Ureter (tissue), 1 donor: ENCODE results near the gene ATP8B3. TPM values are rescaled to one million over a fixed set of nuclear protein-coding genes. Genes with fewer than 3 reads are reported as not detected.
"Not testable (repeated sequence)": the region's sequence is repeated elsewhere in the genome, so short reads cannot be mapped to it uniquely, and the experiment has no call there.

Experiments used
- DNase-seq: peaks from one replicate; pipeline ENCODE4 v3.0.0-alpha.2; 2020; ENCODE audit warnings: low spot score
- total RNA-seq: library from RNA; stranded (reverse); gene quantifications from one replicate; pipeline ENCODE4 v1.2.4, GENCODE V29; 2023
- donor health status: DM: yes; HTN: yes; CAD: no.

ATP8B3 gene
- total RNA-seq, 1 donor from 2014 or later: 1.3 TPM

GRCh38 chr19:1769645-1769985 is 42.5 kb downstream of the ATP8B3 start:
- no peak for DNase-seq

DNA sequence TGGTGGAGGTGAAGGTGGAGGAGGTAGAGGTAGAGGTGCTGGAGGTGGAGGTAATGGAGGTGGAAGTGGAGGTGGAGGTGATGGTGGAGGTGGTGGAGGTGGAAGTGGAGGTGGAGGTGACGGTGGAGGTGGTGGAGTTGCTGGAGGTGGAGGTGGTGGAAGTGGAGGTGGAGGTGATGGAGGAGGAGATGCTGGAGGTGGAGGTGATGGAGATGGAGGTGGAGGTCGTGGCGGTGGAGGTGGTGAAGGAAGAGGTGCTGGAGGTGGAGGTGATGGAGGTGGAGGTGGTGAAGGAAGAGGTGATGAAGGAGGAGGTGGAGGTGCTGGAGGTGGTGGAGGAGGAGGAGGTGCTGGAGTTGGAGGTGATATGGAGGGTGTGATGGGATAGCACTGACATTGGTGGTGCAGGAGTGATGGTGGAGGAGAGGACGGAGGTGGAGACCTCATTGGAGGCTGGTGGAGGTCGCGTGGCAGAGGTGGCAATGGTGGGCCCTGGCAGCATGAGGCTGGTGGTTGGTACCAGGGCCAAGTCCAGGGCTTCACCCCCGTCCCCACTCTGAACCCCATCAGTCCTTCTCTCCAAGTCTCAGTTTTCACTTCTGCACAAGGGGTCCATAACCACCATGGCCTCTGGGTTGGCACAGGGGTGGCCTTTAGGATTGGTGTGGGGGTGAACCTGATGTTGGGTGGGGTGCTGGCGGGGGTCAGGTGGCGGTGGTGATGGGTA is 43.0 kb downstream of the ATP8B3 start:
- DNase-seq: no peak

DNA sequence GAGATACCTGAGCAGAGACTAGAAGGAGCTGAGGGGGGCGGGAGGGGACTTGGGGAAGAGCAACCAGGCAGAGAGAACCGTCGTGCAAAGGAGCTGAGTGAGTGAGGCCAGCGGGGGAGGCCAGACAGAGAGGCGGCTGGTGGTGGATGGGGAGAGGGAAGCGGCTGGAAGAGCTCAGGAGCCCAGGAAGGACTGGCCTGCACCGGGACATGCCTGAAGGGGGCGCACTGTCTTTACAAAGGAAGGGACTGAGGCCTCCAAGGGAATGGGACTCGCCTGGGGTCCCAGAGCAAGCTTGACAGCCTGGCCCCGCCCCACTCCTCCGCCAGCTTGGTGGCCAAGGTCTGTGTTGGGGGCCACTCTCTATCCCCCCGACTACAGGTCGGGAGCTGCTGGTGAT is 43.8 kb downstream of the ATP8B3 start:
- no peak for DNase-seq

GRCh38 chr19:1767464-1767933 is 44.6 kb downstream of the ATP8B3 start:
- DNase-seq: no peak

DNA sequence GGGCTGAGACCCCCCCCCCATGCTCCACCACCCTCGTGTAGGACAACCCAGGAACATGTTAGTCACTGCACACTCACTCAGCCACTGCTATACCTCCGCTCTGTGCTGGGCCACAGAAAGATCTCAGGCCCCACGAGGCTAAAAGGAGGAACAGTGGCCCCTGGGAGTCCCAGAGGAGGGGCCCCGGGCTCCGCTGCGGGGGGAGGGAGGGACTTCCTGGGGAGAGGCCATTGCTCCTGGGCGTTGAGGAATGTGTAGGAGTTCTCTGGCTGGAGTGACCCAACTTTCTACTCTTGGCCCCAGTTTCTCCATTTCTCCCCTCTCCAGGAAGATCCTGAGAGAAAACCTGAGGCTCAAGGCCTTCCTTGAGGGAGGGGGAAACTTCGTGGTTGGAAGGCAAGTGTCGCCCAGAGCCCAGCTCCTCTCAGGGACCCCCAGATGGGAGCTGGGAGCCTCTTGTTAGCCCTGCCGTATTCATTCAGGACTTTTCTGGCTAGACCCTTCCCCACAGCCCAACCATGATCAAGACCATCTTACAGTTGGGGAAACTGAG is 45.2 kb downstream of the ATP8B3 start:
- no peak for DNase-seq

GRCh38 chr19:1765904-1766799 is 45.9 kb downstream of the ATP8B3 start:
- DNase-seq: no peak

GRCh38 chr19:1765232-1765903 is 46.7 kb downstream of the ATP8B3 start:
- DNase-seq: no peak

GRCh38 chr19:1764729-1765128 is 47.3 kb downstream of the ATP8B3 start:
- no peak for DNase-seq

- DNase-seq: no peak
Measured at GRCh38 chr19:1763648-1764639, 48.1 kb downstream of the ATP8B3 start.

GRCh38 chr19:1762243-1763117 is 49.6 kb downstream of the ATP8B3 start:
- no peak for DNase-seq

- no peak for DNase-seq
Measured at GRCh38 chr19:1761528-1762242, 50.4 kb downstream of the ATP8B3 start.

GRCh38 chr19:1760786-1761527 is 51.1 kb downstream of the ATP8B3 start:
- not testable (repeated sequence) for DNase-seq

GRCh38 chr19:1760020-1760419 is 52.1 kb downstream of the ATP8B3 start:
- DNase-seq: no peak

- DNase-seq: no peak
Measured at GRCh38 chr19:1758959-1759903, 52.8 kb downstream of the ATP8B3 start.

- no peak for DNase-seq
Measured at GRCh38 chr19:1758231-1758577, 53.9 kb downstream of the ATP8B3 start.

DNA sequence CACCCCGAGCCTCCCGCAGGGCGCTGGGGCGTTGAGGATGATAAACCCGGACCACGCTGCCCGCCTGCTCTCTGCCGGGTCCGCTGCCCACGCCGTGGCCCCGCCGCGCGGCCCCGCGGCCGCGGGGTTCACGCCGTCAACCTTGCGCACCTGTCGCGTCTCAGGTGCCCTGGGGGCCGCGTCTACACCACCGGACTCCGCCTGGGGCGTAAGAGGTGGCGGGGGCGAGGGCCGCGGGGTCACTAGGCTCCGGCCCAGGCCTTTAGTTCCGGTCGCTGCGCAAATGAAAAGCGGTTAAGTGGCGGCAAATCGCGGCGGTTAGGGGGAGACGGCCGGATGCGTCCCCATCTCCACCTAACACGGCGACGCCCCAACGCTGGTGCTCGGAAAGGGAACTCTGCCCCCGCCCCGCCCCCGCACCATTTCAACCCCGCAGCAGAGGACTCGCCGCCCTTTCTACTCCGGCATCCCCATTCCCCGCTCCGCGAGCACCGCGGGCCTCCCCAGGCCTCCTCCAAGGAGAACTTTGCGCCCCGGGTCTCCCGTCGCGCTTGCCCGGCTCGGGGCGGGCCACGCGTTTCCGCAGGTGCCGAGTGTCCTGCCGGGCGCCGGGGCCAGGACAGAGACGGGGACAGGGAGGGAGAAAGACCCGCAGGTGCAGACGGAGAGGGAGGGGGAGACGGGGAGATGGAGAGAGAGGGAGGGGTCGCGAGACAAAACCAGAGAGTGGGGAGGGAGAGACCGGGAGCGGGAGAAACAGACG is 54.4 kb downstream of the ATP8B3 start:
- no peak for DNase-seq
